SHP77 treated with DMSO at 0.1 percent for 48 hours (cell line): ENCODE results near the gene PLCL1.
"Not testable (repeated sequence)": the region's sequence is repeated elsewhere in the genome, so short reads cannot be mapped to it uniquely, and the experiment has no call there.

ENCODE experiments used
- DNase-seq: peaks from one replicate; lab custom pipeline; 2025; lab: John Stamatoyannopoulos, UW

The PLCL1 gene

GRCh38 chr2:198178766-198179165 lies 374.4 kb downstream of the PLCL1 start:
- DNase-seq = no peak

GRCh38 chr2:198186257-198186656 lies 381.9 kb downstream of the PLCL1 start:
- no peak for DNase-seq

GRCh38 chr2:198187841-198188240 lies 383.4 kb downstream of the PLCL1 start:
- DNase-seq = no peak

- no peak for DNase-seq
These were observed 384.6 kb downstream of the PLCL1 start for GRCh38 chr2:198188982-198189381.

GRCh38 chr2:198191651-198192050 lies 387.3 kb downstream of the PLCL1 start:
- no peak for DNase-seq

- not testable (repeated sequence) for DNase-seq
These were observed 392.2 kb downstream of the PLCL1 start for GRCh38 chr2:198196556-198196955.
